Endothelial cell of umbilical vein (primary cell): ENCODE results near the gene PARN. TPM values are rescaled to one million over a fixed set of nuclear protein-coding genes. Genes with fewer than 3 reads are reported as not detected.

Experiments
- Bru-seq: library from RNA; stranded (reverse); fragments of 400-500 nt; gene quantifications from one replicate; lab custom pipeline; 2021; lab: Mats Ljungman, UMichigan
- BruChase-seq, 2 experiments: library from RNA; stranded (reverse); fragments of 400-500 nt; gene quantifications; one replicate each; lab custom pipeline; 2021; lab: Mats Ljungman, UMichigan
- BruUV-seq: library from RNA; stranded (reverse); fragments of 400-500 nt; replicated peaks from 2 replicates; lab custom pipeline; 2021; lab: Mats Ljungman, UMichigan
- CTCF ChIA-PET: fragments of 300-600, 350-600 bp; sonication (Branson Sonifier 250); formaldehyde crosslinking; loops from one replicate; lab custom pipeline; 2021; ENCODE audit warnings: antibody characterized with exemption, inconsistent platforms; lab: Charles Lee
- POLR2A ChIA-PET: fragments of 300-600, 350-600 bp; sonication (Branson Sonifier 250); formaldehyde crosslinking; loops from one replicate; lab custom pipeline; 2021; ENCODE audit warnings: antibody characterized with exemption, inconsistent platforms; lab: Charles Lee
- DNase-seq: peaks from one replicate; pipeline ENCODE4 v3.0.0-alpha.2; 2011; ENCODE audit warnings: low read depth, low spot score
- FAIRE-seq: peaks from 2 replicates; lab custom pipeline; 2011; peaks lifted over from hg19 to GRCh38; lab: Jason Lieb, UNC
- H2AFZ ChIP-seq: 2 replicates; pipeline ENCODE4 v1.6.0; 2012; ENCODE audit warnings: low read depth, low read length, control low read depth, inconsistent platforms
- H3K27ac ChIP-seq: 2 replicates; pipeline ENCODE4 v1.5.1; 2011; ENCODE audit warnings: low read depth, mild to moderate bottlenecking, control low read depth, low read length, moderate library complexity; ENCODE audit not compliant: insufficient read depth
- H3K27me3 ChIP-seq, 2 experiments: 2 replicates each; pipeline versions ENCODE4 v1.6.0 to v1.6.1; 2011; ENCODE audit warnings: low read length in 2 of 2, mixed read lengths in 1 of 2; ENCODE audit not compliant: control insufficient read depth in 2 of 2, insufficient read depth in 2 of 2
- H3K36me3 ChIP-seq, 2 experiments: 2 replicates in 1 of 2; 3 replicates in 1 of 2; pipeline ENCODE4 v1.5.1; 2011; ENCODE audit warnings: low read length in 2 of 2, mild to moderate bottlenecking in 1 of 2, moderate library complexity in 1 of 2; ENCODE audit not compliant: control insufficient read depth in 2 of 2, insufficient read depth in 2 of 2; ENCODE audit errors: extremely low read depth in 1 of 2
- H3K4me1 ChIP-seq: 3 replicates; pipeline ENCODE4 v1.5.1; 2011; ENCODE audit warnings: mild to moderate bottlenecking, low read length; ENCODE audit not compliant: control insufficient read depth, insufficient read depth; ENCODE audit errors: extremely low read depth
- H3K4me2 ChIP-seq: 2 replicates; pipeline ENCODE4 v1.6.1; 2011; ENCODE audit warnings: low read length, control low read depth, mixed read lengths; ENCODE audit not compliant: insufficient read depth
- H3K4me3 ChIP-seq, 3 experiments: fragments of 200-600 bp in 1 of 3; sonication (generic), shearing (Covaris generic) in 1 of 3; replicated peaks in 1 of 3; 2 replicates each; pipeline ENCODE4 v1.5.1; 2011 to 2016; ENCODE audit warnings: control low read depth in 3 of 3, low read length in 3 of 3, mild to moderate bottlenecking in 2 of 3, inconsistent platforms in 1 of 3, low read depth in 1 of 3, moderate library complexity in 1 of 3; ENCODE audit not compliant: insufficient read depth in 1 of 3
- H3K79me2 ChIP-seq: 2 replicates; pipeline ENCODE4 v1.6.0; 2012; ENCODE audit warnings: low read length, inconsistent platforms; ENCODE audit not compliant: control insufficient read depth, insufficient read depth
- H3K9ac ChIP-seq: replicated peaks from 2 replicates; pipeline ENCODE3; 2011; ENCODE audit warnings: low read length, control low read depth; ENCODE audit not compliant: insufficient read depth; ENCODE audit errors: extremely low read depth
- H3K9me1 ChIP-seq: replicated peaks from 3 replicates; pipeline ENCODE4 v1.6.0; 2011; ENCODE audit warnings: mild to moderate bottlenecking, low read length; ENCODE audit not compliant: control insufficient read depth, insufficient read depth; ENCODE audit errors: extremely low read depth
- H3K9me3 ChIP-seq: replicated peaks from 2 replicates; pipeline ENCODE4 v1.5.1; 2012; ENCODE audit warnings: low read length, inconsistent platforms; ENCODE audit not compliant: control insufficient read depth, insufficient read depth
- H4K20me1 ChIP-seq: replicated peaks from 2 replicates; pipeline ENCODE3; 2011; ENCODE audit warnings: mild to moderate bottlenecking, low read length; ENCODE audit not compliant: control insufficient read depth, insufficient read depth; ENCODE audit errors: extremely low read depth
- CTCF ChIP-seq, 2 donors: IDR thresholded peaks; 1 replicate in 1 of 2; 2 replicates in 1 of 2; pipeline ENCODE4 v1.5.1; 2011; ENCODE audit warnings: low read length in 2 of 2, mild to moderate bottlenecking in 2 of 2, moderate library complexity in 2 of 2, control low read depth in 1 of 2, inconsistent platforms in 1 of 2, low read depth in 1 of 2; ENCODE audit not compliant: insufficient read depth in 1 of 2; ENCODE audit errors: extremely low read depth in 1 of 2
- EZH2 ChIP-seq: IDR thresholded peaks from 2 replicates; pipeline ENCODE4 v1.6.1; 2012; ENCODE audit warnings: borderline replicate concordance, low read depth, mild to moderate bottlenecking, moderate library complexity, low read length, inconsistent platforms; ENCODE audit not compliant: severe bottlenecking
- FOS ChIP-seq: IDR thresholded peaks from 2 replicates; pipeline ENCODE4 v1.6.1; 2011; ENCODE audit warnings: mild to moderate bottlenecking, low read length, moderate library complexity, borderline replicate concordance; ENCODE audit not compliant: insufficient read depth
- GATA2 ChIP-seq: IDR thresholded peaks from 2 replicates; pipeline ENCODE4 v1.7.0; 2011; ENCODE audit warnings: low read depth, mild to moderate bottlenecking, moderate library complexity, mixed read lengths, low read length; ENCODE audit not compliant: insufficient read length, insufficient read depth
- JUN ChIP-seq: IDR thresholded peaks from 2 replicates; pipeline ENCODE4 v1.6.1; 2011; ENCODE audit warnings: borderline replicate concordance, low read depth; ENCODE audit not compliant: insufficient read length, insufficient read depth
- MYC ChIP-seq: IDR thresholded peaks from one replicate; pipeline ENCODE4 v1.6.1; 2011; ENCODE audit warnings: mild to moderate bottlenecking, low read depth, low read length
- POLR2A ChIP-seq: IDR thresholded peaks from 2 replicates; pipeline ENCODE4 v1.6.1; 2012; ENCODE audit warnings: low read depth, mild to moderate bottlenecking, control low read depth, low read length
- POLR2AphosphoS5 ChIP-seq: IDR thresholded peaks from 2 replicates; pipeline ENCODE4 v1.6.1; 2012; ENCODE audit warnings: low read depth, mild to moderate bottlenecking, control low read depth, low read length, moderate library complexity; ENCODE audit not compliant: insufficient read depth
- dilution Hi-C: fragments of 300-500 bp; cut with MboI; formaldehyde crosslinking; loops from one replicate; pipeline ENCODE4 v1.15.0; 2019; ENCODE audit warnings: low sequenced_read_pairs; ENCODE audit not compliant: extremely low pct_ligation_motif_present
- intact Hi-C: fragments of 100-400 bp; cut with micrococcal nuclease; formaldehyde crosslinking; loops from one replicate; pipeline ENCODE4 v1.10.0; 2022
- long read RNA-seq: library from polyadenylated mRNA; stranded (forward); transcript quantifications from one replicate; pipeline ENCODE4 v2.0.0, GENCODE V29; 2021
- polyA minus RNA-seq, 3 experiments: library from RNA; depleted of rRNA, polyadenylated mRNA; stranded (reverse); fragments of >200 nt; gene quantifications; 1 replicate in 1 of 3; 2 replicates in 2 of 3; pipeline ENCODE4 v1.2.3, GENCODE V29; 2011
- polyA plus RNA-seq, 4 experiments: library from polyadenylated mRNA; depleted of rRNA in 3 of 4; stranded (reverse) in 3 of 4; unstranded in 1 of 4; fragments of >200 nt; gene quantifications; 2 replicates each; pipeline versions ENCODE4 v1.2.1 to v1.2.3, GENCODE V29; 2011 to 2012; ENCODE audit warnings: missing spikeins in 1 of 4
- total RNA-seq: library from RNA; stranded (reverse); gene quantifications from 2 replicates; pipeline ENCODE4 v1.2.3, GENCODE V29; 2021
- TF ChIP-seq, protein P1 (sequence below): IDR thresholded peaks from 2 replicates; pipeline ENCODE4 v1.6.1; 2011; ENCODE audit not compliant: insufficient read depth, insufficient read length

Gene PARN, protein sequence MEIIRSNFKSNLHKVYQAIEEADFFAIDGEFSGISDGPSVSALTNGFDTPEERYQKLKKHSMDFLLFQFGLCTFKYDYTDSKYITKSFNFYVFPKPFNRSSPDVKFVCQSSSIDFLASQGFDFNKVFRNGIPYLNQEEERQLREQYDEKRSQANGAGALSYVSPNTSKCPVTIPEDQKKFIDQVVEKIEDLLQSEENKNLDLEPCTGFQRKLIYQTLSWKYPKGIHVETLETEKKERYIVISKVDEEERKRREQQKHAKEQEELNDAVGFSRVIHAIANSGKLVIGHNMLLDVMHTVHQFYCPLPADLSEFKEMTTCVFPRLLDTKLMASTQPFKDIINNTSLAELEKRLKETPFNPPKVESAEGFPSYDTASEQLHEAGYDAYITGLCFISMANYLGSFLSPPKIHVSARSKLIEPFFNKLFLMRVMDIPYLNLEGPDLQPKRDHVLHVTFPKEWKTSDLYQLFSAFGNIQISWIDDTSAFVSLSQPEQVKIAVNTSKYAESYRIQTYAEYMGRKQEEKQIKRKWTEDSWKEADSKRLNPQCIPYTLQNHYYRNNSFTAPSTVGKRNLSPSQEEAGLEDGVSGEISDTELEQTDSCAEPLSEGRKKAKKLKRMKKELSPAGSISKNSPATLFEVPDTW
- total RNA-seq (22.3 and 24.6 TPM in 2 replicates), polyA plus RNA-seq (11.3 and 16.9 TPM in 2 replicates), polyA minus RNA-seq (22.6 and 28.7 TPM in 2 replicates), Bru-seq, nascent RNA (percentile 74 among the genes with signal in this experiment), BruChase-seq, experiment 1, labeled RNA remaining after a 6-hour chase (percentile 56 among the genes with signal in this experiment), BruChase-seq, experiment 2, labeled RNA remaining after a 2-hour chase (percentile 52 among the genes with signal in this experiment)
- polyA plus RNA-seq (2011; cell fraction: cytosol; rRNA removed): 18.7 and 21.9 TPM in 2 replicates
- 20.9 and 22.0 TPM in 2 replicates for polyA plus RNA-seq (2011; cell fraction: nucleus; rRNA removed)
- 25.2 and 28.6 TPM in 2 replicates for polyA plus RNA-seq (2012)
- polyA minus RNA-seq (2011; cell fraction: cytosol; rRNA and poly(A)+ RNA removed): 26.4 TPM
- 30.9 and 41.0 TPM in 2 replicates for polyA minus RNA-seq (2011; cell fraction: nucleus; rRNA and poly(A)+ RNA removed)
- long read RNA-seq, transcript PARN-203 (24 exons, 3,078 nt): major isoform, 26 of 57 reads
- long read RNA-seq, partial matches to known transcripts: 5 of 57 reads
- long read RNA-seq, other reads (novel, unspliced or antisense): 24 of 57 reads

DNA sequence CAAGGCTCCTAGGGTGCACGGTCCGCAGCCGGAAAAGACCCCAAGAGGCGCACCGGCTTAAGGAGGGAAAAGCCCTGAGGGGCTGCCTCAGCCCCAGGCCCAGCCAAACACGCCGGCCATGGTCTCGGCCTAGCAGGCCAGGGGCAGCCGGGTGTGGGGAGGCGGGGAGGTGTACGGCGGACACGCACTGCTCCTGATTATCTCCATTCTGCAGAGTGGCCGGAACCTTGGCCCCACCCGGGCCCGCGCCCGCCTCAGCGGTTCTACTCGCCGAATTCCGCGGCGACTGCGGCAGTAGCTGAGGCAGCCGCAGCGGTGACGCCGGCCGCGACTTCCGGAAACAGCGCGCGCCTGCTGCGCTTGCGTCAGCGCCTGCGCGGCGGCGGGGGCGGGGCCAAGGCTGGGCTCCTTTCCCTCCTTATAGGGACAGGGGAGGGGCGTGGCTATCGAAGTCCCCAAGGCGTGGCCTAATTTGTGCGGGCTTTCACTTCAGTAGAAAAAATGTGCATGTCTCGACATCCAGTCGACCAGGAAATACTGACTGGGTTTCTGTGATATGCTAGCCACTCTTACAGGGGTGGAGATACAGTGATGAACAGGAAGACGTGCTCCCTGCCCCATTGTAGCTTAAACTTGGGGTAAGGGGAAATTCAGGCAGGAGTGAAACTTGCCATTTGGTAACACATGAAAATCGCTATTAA is at the start of gene PARN:
Gene PARN, minus strand, starts transcription at position 342 of the 701 bp plus-strand sequence. Its CDS starts 135 bp downstream, at position 207.
- Histone ChIP-seq H4K20me1 (peaks cover 8% of the 10 kb centered on the region), H3K4me3 (peak within 1 kb of the TSS; percentile 76 to 78 (median 78)), H3K27me3 (no peaks in the 10 kb centered on the region), H3K79me2 (peaks cover 37% of the 10 kb centered on the region), H3K27ac (peak within 1 kb of the TSS; percentile 78), H3K9me1 (no peaks in the 10 kb centered on the region), H3K9ac (peak within 1 kb of the TSS; percentile 90), H3K4me2 (peak within 1 kb of the TSS; percentile 96), H3K4me1 (peaks cover 27% of the 10 kb centered on the region), H3K36me3 (peaks cover 0 to 2% of the 10 kb centered on the region in 2 experiments), H3K9me3 (no peaks in the 10 kb centered on the region), H2AFZ (peak within 1 kb of the TSS; percentile 91)
- intact Hi-C loops: loop anchor here (5.0 kb wide), 2 partner anchors 343 to 573 kb away; no protein-coding TSS in a partner anchor
- ChIA-PET CTCF (interaction anchor here (0.6 to 1.2 kb wide), 3 partner anchors 9 to 710 kb away, joined by 3 to 5 read pairs (median 5); partner anchors contain the start of gene ERCC4), POLR2A (interaction anchor here (0.7 kb wide), 1 partner anchor 14 kb away, joined by 4 read pairs; no protein-coding TSS in a partner anchor)
- TF ChIP-seq MYC: no peak
- no peak for TF ChIP-seq EZH2
- peak; percentile 99 for TF ChIP-seq POLR2AphosphoS5
- TF ChIP-seq POLR2A: peak; percentile 98
- no peak for TF ChIP-seq CTCF (IDR thresholded peaks at IDR 0.05; ENCODE audit: extremely low read depth in 1 of 2, insufficient read depth in 1 of 2, low read depth in 1 of 2, low read length in 2 of 2)
- no peak for TF ChIP-seq GATA2
- TF ChIP-seq JUN: no peak
- TF ChIP-seq, protein P1, sequence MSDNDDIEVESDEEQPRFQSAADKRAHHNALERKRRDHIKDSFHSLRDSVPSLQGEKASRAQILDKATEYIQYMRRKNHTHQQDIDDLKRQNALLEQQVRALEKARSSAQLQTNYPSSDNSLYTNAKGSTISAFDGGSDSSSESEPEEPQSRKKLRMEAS: no peak
- TF ChIP-seq FOS: peak; percentile 25
- dilution Hi-C loops: no loop called here
- no TSS peak for BruUV-seq
- DNase-seq: peak; percentile 98
- peak; percentile 86 for FAIRE-seq
